NCI-H345 treated with DMSO at 0.1 percent for 48 hours (cell line): ENCODE data around the gene WDR87.
"Not testable (repeated sequence)": the region's sequence is repeated elsewhere in the genome, so short reads cannot be mapped to it uniquely, and the experiment has no call there.

Experiments used
- DNase-seq: peaks from one replicate; lab custom pipeline; 2025; ENCODE audit not compliant: unreplicated experiment; lab: John Stamatoyannopoulos, UW

WDR87 gene

DNA sequence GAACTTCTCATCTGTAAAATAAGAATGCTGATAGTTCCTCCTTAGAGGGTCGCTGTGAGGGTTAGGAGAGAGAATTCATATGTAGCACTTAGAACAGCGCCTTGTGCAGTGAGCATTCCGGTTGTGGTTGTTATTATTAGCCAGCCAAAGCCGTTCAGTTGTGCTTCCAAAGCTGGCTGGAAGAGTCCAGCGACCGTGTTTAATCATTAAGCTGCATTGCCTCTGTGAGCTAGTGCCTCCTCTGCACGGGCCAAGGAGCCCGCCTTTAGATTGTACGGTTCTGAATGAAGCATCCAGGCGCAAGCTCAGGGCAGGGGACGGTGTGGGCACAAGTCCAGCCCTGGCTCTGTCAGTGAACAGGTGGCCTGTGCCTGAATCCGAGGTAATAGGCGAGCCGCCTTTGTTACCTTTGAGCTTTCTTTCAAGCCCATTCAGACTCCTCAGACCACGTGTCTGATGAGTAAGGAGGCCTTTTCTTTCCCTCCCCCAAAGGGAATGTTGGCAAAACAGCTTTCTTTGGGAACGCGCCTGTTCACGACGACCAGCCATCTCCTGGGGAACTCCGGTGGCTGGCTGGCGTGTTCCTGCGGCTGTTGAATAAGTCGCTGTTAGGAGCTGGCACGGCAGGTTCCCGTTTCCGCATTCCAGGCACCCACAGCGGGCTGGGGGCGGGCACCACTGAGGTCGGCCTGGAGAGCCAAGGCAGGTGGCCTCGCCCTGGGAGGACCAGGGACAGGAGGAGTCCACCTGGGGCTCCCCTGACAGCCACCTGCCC is 25.7 kb upstream of the WDR87 start:
- peak; percentile 80 for DNase-seq

DNA sequence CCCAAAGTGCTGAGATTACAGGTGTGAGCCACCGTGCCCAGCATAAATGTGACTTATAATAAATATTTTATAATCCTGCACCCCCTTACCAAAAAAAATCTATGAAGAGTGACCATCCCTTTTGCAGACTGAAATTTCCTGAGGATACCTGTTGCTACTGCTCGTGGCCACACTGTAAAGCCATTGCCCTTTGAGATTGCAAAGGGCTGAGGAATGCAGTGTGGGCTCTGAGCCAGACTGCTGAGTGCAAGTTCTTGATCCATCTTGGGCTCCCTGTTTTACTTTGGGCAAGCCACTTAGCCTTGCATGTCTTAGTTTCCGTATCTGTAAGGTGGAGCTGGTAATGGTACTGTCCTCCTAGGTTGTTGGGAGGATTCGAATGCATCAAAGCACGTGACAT is 24.0 kb upstream of the WDR87 start:
- DNase-seq = no peak

DNA sequence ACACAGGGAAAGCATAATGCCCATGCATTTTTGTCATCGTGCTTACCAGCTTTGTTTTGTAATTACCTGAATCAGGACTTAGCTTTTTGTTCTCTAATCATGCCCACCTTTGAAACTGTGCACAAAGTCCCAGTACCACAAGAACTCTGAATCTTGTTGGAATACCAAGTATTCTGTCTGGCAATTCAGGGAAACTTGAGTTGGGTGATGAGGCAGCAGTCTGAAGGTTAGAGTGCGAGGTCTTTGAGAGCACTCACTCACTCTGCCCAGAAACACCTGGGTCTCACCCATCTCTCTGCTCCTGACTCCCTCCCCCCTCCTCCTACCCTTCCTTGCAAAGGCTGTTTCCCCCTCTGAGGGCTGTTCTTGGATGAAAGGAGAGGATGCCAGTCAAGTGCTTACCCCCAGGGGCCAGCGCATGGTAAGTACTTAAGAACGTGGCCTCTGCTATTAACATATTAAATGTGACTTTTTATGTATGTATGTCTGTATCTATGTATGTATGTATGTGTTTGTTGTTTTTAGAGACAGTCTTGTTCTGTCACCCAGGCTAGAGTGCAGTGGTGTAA is 23.0 kb upstream of the WDR87 start:
- DNase-seq = no peak

DNA sequence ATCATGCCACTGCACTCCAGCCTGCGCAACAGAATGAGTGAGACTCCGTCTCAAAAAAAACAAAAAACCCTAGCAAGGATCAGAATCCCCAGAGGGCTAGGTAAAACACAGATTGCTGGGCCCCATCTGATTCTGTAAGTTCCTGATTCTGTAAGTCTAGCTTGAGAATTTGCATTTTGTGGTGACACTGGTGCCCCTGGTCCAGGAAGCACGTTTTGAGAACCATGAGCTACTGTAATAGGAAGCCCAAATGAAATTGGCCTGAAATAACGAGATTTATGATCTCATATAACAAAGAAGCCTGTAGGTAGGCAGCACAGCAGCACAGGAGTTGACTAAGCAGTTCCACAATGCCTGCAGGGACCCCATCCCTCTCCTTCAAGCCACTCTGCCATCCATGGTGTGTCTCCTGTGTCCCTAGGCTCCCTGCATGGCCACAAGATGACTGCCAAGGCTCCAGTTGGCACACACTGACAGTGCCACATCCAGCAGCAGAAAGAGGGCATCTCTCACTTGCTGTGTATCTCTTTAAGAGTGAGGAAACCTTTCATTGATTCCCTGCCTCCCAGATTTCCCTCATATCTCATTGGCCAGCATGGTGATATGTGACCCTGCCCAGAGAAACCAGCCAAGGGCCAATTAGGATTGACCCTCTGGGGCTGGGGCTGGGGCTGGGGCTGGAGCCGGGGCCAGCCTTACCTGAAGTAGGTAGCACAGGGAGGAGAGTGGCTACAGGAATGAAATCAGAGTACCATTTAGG is 22.3 kb upstream of the WDR87 start:
- DNase-seq = no peak

DNA sequence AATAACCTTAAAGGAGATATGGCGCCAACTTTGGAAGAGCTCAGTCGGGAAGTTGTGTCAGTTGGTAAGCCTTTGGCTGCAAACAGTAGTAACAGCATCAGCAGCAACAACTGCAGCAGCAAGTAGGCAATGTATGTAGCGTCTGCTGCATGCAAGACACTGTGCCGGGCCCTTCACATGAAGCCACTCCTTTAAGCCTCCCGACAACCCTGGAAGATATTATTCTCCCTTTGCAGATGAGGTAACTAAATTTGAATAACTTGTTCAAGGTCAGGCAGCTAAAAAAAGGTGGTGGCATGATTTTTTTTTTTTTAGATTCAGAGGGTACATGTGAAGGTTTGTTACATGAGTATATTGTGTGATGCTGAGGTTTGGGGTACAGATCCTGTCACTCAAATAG is 20.3 kb upstream of the WDR87 start:
- no peak for DNase-seq

DNA sequence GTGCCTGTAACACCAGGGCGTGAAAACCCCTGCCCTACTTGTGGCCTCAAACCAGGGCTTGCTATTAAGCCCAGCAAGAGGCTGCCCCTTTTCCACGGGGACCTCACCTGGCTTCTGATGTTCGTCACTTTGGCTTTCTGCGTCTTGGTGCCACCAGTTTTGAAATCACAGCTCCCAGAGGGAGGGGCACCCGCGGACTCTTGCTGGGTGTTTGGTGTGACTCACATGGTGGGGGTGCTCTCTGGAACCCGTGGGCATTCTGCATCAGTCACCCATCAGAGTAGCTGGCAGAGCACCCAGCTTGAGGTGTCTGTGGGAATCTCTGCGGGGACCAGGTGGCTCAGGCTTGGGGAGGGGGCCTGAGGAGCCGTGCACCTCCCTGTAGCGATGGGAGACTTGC is 19.9 kb upstream of the WDR87 start:
- no peak for DNase-seq

DNA sequence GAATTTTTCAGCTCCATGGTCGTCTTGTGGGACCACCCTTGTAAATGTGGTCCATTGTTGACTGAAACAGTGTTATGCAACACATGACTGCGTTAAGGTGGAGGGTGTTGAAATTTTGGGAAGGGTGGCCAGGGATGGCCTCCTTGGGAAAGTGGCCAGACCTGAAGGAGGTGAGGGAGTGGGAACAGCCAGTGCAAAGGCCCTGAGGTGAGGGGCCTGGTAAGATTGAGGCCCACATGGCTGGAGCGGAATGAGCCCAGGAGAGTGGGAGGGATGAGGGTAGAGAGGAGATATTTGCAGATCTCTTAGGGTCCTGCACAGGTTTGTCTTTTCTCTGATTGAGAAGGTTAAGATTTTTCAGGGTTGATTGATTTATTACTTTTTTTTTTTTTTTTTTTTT is 18.8 kb upstream of the WDR87 start:
- no peak for DNase-seq

DNA sequence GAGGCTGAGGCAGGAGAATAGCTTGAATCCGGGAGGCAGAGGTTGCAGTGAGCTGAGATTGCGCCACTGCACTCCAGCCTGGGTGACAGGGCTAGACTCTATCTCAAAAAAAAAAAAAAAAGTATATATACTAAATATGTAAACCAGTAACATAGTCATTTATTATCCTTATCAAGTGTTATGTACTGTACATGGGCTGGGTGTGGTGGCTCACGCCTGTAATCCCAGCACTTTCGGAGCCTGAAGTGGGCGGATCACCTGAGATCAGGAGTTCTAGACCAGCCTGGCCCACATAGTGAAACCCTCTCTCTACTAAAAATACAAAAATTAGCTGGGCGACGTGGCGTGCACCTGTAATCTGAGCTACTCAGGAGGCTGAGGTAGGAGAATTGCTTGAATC is 18.2 kb upstream of the WDR87 start:
- not testable (repeated sequence) for DNase-seq

DNA sequence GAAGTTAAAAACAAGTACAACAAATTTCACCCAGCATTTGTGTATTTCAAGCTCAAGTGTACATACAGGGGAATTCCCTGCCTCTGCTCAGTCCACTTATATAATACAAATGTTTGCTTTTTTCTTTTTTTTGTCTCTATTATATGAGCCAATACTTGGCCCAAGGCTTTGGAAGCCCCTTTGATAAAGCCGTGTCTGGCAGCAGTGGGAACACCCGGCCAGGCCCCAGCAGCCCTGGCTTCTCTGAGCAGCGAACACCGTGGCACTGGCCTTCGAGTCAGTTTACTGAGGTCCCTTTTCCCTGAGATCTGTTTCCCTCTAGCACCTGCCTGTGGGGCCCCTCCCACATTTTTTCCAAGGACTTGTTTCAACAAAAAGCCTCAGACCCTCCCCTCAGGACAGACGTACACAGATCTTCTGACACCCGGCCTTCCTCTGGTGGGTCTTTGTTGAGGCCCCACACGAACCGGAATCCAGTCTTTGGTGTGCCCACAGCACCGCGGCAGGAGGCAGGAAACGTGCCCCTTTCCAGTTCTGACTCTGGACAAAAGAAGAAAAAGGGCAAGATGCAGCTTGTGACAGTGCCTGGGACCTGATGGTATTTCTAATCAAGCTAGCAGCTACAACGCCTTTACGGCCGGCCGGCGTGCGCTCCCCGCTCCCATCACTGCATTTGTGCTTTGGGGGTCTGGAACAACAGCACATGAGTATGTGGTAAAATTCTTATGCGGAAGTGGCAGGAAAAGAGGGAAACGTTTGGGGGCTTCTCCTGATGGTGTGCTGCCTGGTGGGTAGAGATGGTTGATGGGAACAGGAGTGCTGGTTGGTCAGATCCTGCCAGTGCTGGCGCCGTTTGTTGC is 14.4 kb upstream of the WDR87 start:
- DNase-seq = no peak

DNA sequence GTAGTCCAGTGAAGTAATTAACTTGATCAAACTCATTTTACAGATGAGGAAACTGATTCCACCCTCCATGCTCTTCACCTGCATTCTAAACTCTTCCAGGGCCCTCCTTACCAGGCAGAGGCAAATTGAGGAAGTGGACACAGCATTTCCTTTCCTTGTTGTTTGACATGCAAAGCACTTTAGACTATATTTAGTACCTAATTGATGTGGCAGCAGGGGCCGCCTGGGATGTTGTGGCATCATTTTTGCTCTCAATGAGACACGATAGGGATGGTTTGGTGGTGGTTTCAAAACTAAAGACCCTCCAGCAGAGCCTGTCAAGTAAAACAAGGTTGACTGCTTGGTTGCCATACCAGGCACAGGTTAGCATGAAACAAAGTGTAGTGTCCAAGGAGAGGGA is 8.5 kb upstream of the WDR87 start:
- no peak for DNase-seq

DNA sequence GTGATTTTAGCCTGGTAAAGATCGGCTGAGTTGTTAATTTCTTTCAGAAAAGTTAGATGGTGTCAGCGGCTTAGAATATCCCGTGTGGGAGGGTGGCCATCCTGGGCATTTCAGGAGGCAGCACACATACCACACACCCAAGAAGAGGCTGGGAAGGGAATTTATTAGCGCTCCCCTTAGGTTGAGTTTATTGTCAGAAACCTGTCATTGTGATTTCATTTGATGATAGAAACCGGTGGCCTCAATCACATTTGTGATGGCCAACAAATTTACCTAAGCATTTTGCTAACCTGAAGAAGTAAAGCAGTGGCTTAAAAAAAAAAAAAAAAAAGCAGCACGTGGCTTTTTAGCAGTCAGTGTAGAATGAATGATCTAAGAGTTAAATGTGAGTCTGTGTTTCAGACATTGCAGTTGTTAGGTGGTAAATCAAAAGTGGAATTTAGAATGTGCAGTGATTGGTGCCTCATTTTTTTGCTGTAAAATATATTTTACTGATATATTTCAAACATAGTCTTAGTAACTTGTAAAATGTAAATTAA is 3.3 kb upstream of the WDR87 start:
- DNase-seq = no peak

DNA sequence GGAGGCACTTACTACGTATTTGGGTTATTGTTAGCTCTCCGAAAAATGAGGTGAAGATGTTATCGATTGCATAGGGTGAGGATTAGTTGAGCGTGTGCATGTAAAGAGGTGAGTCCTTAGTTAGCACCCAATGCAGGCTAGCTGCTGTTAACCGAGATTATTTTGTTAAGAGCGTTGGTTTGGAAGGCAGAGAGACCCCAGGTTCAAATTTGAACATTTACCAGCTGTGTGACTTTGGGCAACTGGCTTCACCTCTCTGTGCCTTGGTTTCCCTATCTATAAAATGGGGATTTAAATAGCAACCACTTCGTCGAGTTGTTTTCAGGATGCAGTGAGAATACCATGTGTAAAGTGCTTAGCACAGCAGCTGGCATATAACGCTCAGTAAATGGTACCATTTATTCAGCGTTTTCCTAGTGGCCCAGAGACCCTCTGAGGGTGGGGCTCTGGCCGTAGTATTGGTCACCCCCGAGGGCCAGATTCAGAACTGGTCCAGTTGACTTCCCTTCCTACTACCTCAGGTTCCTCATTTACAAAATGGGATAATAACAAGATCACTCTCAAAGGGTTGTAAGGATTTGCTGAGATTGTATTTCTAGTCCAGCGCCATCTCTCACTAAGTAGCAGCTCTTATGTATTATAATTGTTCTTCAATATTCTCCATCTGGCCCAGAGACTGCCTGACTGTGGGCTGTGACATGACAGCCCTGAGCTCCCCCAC is 1.5 kb upstream of the WDR87 start:
- no peak for DNase-seq

DNA sequence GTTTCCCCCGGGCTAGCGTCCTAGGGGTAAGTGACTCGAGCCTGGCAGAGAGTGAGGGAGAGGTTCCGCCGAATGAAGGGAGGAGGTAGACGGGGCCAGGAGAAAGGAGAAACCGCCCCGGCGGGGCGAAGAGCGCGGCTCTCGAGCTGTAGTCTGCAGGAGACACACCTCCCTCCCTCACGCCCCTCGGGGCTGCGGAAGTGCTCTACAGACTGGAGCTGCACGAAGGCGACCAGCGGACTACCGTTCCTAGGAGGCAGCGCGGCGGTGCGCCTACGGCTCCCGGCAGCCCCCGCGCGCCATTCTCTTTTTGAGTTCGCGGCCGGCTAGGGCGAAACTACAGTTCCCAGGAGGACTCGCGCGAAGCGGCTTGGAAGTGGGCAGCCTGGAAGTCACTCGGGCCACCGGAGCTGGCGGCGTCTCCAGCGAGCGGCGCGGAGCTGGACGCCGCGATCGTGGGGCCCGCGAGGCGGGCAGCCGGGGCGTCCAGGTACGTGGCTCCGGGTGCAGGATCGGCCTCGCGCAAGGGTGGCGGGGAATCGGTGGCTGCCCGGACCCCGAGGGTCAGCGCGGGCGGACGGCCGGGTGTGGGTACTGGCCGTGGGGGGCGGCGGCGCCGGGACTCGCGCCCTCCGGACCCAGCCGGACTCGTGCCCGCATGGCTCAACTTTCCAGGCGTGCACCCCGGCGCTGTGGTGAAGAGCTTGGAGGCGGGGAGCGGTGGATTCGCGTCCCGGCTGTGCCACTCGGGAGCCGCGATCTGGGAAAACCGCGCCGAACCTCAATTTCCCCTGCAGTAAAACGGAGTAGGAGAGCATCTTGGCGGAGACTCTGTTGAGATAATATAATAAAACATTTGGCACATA is 708 bp upstream of the WDR87 start, which contains the start of gene SIPA1L3:
SIPA1L3 (plus strand) TSS at position 340 of the 866 bp plus-strand sequence. CDS start 174,358 bp downstream, outside the sequence.
- DNase-seq = peak; percentile 99

DNA sequence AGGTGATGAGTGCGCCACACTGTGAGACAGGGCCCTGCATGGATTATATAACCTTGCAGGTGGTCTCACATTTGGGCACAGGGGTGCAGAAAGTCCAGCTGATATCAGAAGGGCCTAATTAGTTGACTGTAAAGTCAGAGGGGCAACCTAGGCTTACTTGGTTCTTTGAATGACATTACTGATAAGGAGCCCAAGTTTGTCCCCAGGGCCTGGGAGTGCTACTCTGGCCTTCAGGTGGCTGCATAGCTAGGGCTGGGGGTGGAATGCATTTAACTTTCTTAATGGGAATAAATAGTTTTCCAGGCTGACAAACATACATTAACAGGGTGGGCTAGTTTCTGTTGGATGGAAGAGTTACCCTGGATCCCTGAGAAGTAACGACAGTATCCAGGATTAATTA is 3.3 kb downstream of the WDR87 start:
- no peak for DNase-seq

DNA sequence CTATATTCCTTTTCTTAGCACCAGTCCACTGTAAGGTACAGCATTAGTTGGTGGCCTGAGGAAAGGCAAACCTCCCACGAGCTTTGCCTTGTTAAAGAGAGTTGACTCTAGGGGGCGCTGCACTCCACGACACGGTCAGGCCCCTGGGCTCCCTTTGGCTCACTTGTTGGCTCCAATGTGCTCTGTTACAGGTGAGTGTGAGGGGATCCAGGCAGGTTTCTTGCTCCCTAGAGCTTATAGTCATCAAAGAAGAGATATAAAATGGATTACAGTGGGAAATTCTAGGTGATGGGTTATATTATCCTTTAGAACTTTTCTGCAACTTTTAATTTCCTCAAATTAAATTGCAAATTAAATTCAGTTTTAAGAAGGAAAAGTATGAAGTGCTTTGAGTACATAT is 3.7 kb downstream of the WDR87 start:
- DNase-seq = peak; percentile 95

DNA sequence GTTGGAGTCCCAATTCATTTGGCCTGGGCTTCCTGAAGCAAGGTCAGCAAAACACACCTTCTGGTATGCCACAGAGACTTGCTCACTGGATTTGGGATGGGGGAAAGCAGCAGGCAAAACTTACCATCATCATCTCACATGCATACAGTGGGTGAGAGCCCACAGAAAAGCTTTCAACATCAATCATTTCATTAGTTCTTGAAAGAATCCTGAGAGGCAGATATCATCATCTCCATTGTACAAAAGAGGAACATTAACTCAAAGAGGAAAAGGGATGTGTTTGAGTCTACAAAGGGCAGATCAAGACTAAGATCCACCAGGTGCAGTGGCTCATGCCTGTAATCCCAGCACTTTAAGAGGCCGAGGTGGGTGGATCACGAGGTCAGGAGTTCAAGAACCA is 6.4 kb downstream of the WDR87 start:
- no peak for DNase-seq

DNA sequence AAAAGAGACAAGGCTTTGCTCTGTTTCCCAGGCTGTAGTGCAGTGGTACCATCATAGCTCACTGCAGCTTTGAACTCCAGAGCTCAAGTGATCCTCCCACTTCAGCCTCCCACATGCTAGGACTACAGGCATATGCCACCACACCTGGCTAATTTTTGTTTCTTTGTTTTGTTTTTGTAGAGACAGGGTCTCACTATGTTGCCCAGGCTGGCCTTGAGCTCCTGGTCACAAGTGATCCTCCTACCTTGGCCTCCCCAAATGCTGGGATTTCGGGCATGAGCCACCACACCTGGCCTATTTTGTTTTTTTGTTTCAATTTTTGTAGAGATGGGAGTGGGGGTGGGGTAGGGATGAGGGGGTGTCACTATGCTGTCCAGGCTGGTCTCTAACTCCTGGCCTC is 6.9 kb downstream of the WDR87 start:
- no peak for DNase-seq

DNA sequence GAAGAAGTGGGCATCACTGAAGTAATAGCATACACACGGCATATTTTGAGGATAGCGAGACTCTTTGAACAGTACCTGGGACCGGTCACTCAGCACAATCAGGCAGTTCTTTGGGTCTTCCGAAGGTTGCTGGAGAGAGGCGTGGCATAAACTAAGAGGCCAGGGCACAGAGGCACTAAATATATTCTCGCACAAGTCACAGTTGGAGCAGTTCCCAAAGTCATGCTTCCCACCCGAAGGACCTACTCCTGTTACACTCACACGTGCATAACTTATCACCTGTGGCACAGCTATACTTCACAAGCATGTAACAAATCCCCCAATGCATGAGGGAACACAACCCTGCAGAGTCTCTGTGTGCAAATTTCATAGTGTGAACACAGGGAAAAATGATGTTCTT is 10.2 kb downstream of the WDR87 start:
- no peak for DNase-seq

DNA sequence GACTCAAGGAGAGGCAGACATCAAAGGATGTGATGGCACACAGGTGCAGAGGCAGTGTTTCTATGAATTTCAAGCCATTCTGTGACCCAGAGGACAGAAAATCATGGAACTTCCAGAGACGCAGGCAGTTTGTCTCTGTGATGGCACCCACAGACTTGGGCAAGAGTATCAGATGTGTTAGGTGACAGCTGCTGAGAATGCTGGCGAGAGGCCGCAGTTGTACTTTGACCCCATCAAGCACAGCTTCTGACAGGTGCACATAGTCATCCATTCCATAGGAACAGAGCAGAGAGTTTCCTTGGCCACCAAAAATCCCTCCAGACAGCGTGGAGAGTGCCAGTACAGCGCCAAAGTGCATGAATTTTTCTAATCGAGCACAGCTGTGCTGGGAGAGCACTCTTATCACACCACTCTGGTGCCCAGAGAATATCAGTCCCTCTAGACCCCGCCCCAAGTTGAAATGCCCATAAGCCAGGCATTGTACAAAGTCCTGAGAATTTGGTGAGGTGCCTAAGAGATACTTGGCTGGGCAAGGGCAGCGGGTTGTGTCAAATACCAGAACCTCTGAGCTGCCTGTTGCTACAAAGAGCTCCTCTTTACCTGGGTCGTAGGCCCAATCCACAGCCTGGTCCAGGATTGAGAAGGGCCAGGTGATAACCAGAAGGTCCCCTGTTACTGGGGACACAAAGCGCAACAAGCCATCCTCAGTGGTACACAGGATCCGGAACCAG is 12.4 kb downstream of the WDR87 start:
- no peak for DNase-seq
